ENCODE data around the gene RBFOX2. TPM values are rescaled to one million over a fixed set of nuclear protein-coding genes. Genes with fewer than 3 reads are reported as not detected.

Gene RBFOX2
- total and polyA plus RNA-seq, 4 donors = 14.2 to 53.6 (median 25.6) TPM

GRCh38 chr22:35840302-35840739, 188.3 kb downstream of the RBFOX2 start:
- WGBS = 56% methylated on average over 9 of the region's 9 CpGs
- peak; percentile 57 for DNase-seq (ENCODE audit: low spot score)
- no peak overlapping the region for H3K27ac ChIP-seq (ENCODE audit: low read depth in 1 of 2, low read length in 2 of 2)
- peak overlapping the region in 1 of 3 donors; percentile 22 for H3K4me3 ChIP-seq (ENCODE audit: low read depth in 1 of 3, low read length in 3 of 3)
- TF ChIP-seq JUND (IDR thresholded peaks at IDR 0.05) (no peak), FOXA1 (IDR thresholded peaks at IDR 0.05) (no peak), RXRA (IDR thresholded peaks at IDR 0.05) (no peak), GABPA (IDR thresholded peaks at IDR 0.05 in 1 of 2, conservative IDR thresholded peaks at IDR 0.05 in 1 of 2) (no peak), CTCF (IDR thresholded peaks at IDR 0.05; ENCODE audit: low read depth, low read length, missing input control) (no peak), ZBTB33 (IDR thresholded peaks at IDR 0.05) (no peak), MAX (IDR thresholded peaks at IDR 0.05) (no peak), TAF1 (conservative IDR thresholded peaks at IDR 0.05) (no peak), HNF4A (conservative IDR thresholded peaks at IDR 0.05) (no peak)
- no peaks in the 10 kb centered on the region for H3K27me3 ChIP-seq (ENCODE audit: control insufficient read depth in 4 of 4, insufficient read depth in 4 of 4, low read length in 3 of 4)
- no peak overlapping the region for H3K9ac ChIP-seq (ENCODE audit: low read depth in 1 of 2, low read length in 2 of 2)
- no peaks in the 10 kb centered on the region for H3K36me3 ChIP-seq (ENCODE audit: control insufficient read depth in 4 of 4, insufficient read depth in 3 of 4, low read depth in 1 of 4, low read length in 3 of 4)
- no peaks in the 10 kb centered on the region for H3K9me3 ChIP-seq (ENCODE audit: control insufficient read depth in 4 of 4, low read length in 3 of 4)
- H3K4me1 ChIP-seq (ENCODE audit: control insufficient read depth in 4 of 4, insufficient read depth in 4 of 4, low read length in 3 of 4) = peaks cover 1 to 24% (median 17%) of the 10 kb centered on the region in 4 donors

GRCh38 chr22:35839841-35840301, 188.8 kb downstream of the RBFOX2 start:
- WGBS = 50% methylated on average over 5 of the region's 5 CpGs
- DNase-seq (ENCODE audit: low spot score) = no peak
- no peak for TF ChIP-seq GABPA (IDR thresholded peaks at IDR 0.05 in 1 of 2, conservative IDR thresholded peaks at IDR 0.05 in 1 of 2)
- peak; percentile 5 for TF ChIP-seq YY1 (IDR thresholded peaks at IDR 0.05)

GRCh38 chr22:35838855-35839576, 189.6 kb downstream of the RBFOX2 start:
- Histone ChIP-seq H3K27me3 (ENCODE audit: control insufficient read depth in 4 of 4, insufficient read depth in 4 of 4, low read length in 3 of 4) (no peaks in the 10 kb centered on the region), H3K4me1 (ENCODE audit: control insufficient read depth in 4 of 4, insufficient read depth in 4 of 4, low read length in 3 of 4) (peaks cover 5 to 36% (median 25%) of the 10 kb centered on the region in 4 donors), H3K27ac (ENCODE audit: low read depth in 1 of 2, low read length in 2 of 2) (peak overlapping the region in 1 of 2 donors; percentile 28), H3K4me3 (ENCODE audit: low read depth in 1 of 3, low read length in 3 of 3) (no peak overlapping the region), H3K9ac (ENCODE audit: low read depth in 1 of 2, low read length in 2 of 2) (no peak overlapping the region), H3K9me3 (ENCODE audit: control insufficient read depth in 4 of 4, low read length in 3 of 4) (no peaks in the 10 kb centered on the region), H3K36me3 (ENCODE audit: control insufficient read depth in 4 of 4, insufficient read depth in 3 of 4, low read depth in 1 of 4, low read length in 3 of 4) (no peaks in the 10 kb centered on the region)
- TF ChIP-seq ATF3 (IDR thresholded peaks at IDR 0.05) = no peak
- TF ChIP-seq YY1 (IDR thresholded peaks at IDR 0.05) = no peak
- TF ChIP-seq CTCF (IDR thresholded peaks at IDR 0.05; ENCODE audit: low read depth, low read length, missing input control) = peak; percentile 26
- peak; percentile 36 for TF ChIP-seq REST (IDR thresholded peaks at IDR 0.05)
- TF ChIP-seq RAD21 (IDR thresholded peaks at IDR 0.05) = peak; percentile 72 to 78
- no peak for DNase-seq (ENCODE audit: low spot score)
- 28% methylated on average over 4 of the region's 4 CpGs for WGBS

More at GRCh38 chr22:35839841-35840301, 188.8 kb downstream of the RBFOX2 start:
- Histone ChIP-seq H3K27me3 (ENCODE audit: control insufficient read depth in 4 of 4, insufficient read depth in 4 of 4, low read length in 3 of 4) (no peaks in the 10 kb centered on the region), H3K27ac (ENCODE audit: low read depth in 1 of 2, low read length in 2 of 2) (peak overlapping the region; percentile 28 to 39), H3K4me3 (ENCODE audit: low read depth in 1 of 3, low read length in 3 of 3) (peak overlapping the region in 2 of 3 donors; percentile 9 to 22), H3K9ac (ENCODE audit: low read depth in 1 of 2, low read length in 2 of 2) (peak overlapping the region in 1 of 2 donors; percentile 28), H3K36me3 (ENCODE audit: control insufficient read depth in 4 of 4, insufficient read depth in 3 of 4, low read depth in 1 of 4, low read length in 3 of 4) (no peaks in the 10 kb centered on the region), H3K9me3 (ENCODE audit: control insufficient read depth in 4 of 4, low read length in 3 of 4) (no peaks in the 10 kb centered on the region), H3K4me1 (ENCODE audit: control insufficient read depth in 4 of 4, insufficient read depth in 4 of 4, low read length in 3 of 4) (peaks cover 1 to 28% (median 22%) of the 10 kb centered on the region in 4 donors)
